DMS153 (cell line): ENCODE measurements around the gene TSPAN32.
A peak's percentile ranks its signal among the peaks of the same experiment; 100 is the strongest.
"Not testable (repeated sequence)": the region's sequence is repeated elsewhere in the genome, so short reads cannot be mapped to it uniquely, and the experiment has no call there.

Experiments
- DNase-seq: peaks from one replicate; lab custom pipeline; 2025; lab: John Stamatoyannopoulos, UW

The TSPAN32 gene

GRCh38 chr11:2267306-2267850, 34.4 kb upstream of the TSPAN32 start:
- no peak for DNase-seq

GRCh38 chr11:2267851-2268728, 33.7 kb upstream of the TSPAN32 start:
- DNase-seq = no peak

GRCh38 chr11:2268729-2269600, 32.8 kb upstream of the TSPAN32 start:
- DNase-seq = peak; percentile 38

- DNase-seq = peak; percentile 73
Observed at GRCh38 chr11:2269601-2270321, 32.1 kb upstream of the TSPAN32 start.

GRCh38 chr11:2270322-2271076, 31.3 kb upstream of the TSPAN32 start, which contains the start of gene ASCL2:
TSS of gene ASCL2 (minus strand) at chr11:2270588. CDS start at chr11:2270332, 256 bp downstream.
- no peak for DNase-seq

GRCh38 chr11:2271077-2271326, 30.8 kb upstream of the TSPAN32 start:
- peak; percentile 34 for DNase-seq

GRCh38 chr11:2271327-2272227, 30.2 kb upstream of the TSPAN32 start:
- DNase-seq = no peak

- no peak for DNase-seq
Observed at GRCh38 chr11:2272228-2272945, 29.4 kb upstream of the TSPAN32 start.

GRCh38 chr11:2272946-2273280, 28.9 kb upstream of the TSPAN32 start:
- DNase-seq = no peak

GRCh38 chr11:2273311-2273710, 28.5 kb upstream of the TSPAN32 start:
- no peak for DNase-seq

GRCh38 chr11:2273771-2274170, 28.0 kb upstream of the TSPAN32 start:
- DNase-seq = no peak

GRCh38 chr11:2275334-2276279, 26.2 kb upstream of the TSPAN32 start:
- DNase-seq = no peak

- no peak for DNase-seq
Observed at GRCh38 chr11:2276280-2277007, 25.4 kb upstream of the TSPAN32 start.

GRCh38 chr11:2277008-2277346, 24.8 kb upstream of the TSPAN32 start:
- DNase-seq = no peak

GRCh38 chr11:2277933-2278523, 23.8 kb upstream of the TSPAN32 start:
- no peak for DNase-seq

GRCh38 chr11:2280208-2280607, 21.6 kb upstream of the TSPAN32 start:
- DNase-seq = no peak

GRCh38 chr11:2286350-2286749, 15.5 kb upstream of the TSPAN32 start:
- DNase-seq = not testable (repeated sequence)

- DNase-seq = no peak
Observed at GRCh38 chr11:2287091-2287490, 14.7 kb upstream of the TSPAN32 start.
